HCT116 (cell line): ENCODE data around the gene FBXO48. TPM values are rescaled to one million over a fixed set of nuclear protein-coding genes. Genes with fewer than 3 reads are reported as not detected.
"Not testable (repeated sequence)": the region's sequence is repeated elsewhere in the genome, so short reads cannot be mapped to it uniquely, and the experiment has no call there.

Experiments used
- ATAC-seq: fragments of 200-7000 bp; cut with Tn5 transposase; 2 replicates; pipeline ENCODE4 v1.9.1; 2020; ENCODE audit warnings: mild to moderate bottlenecking, moderate library complexity
- BruUV-seq: library from RNA; stranded (reverse); fragments of 400-500 nt; replicated peaks from 2 replicates; lab custom pipeline; 2021; lab: Mats Ljungman, UMichigan
- CTCF ChIA-PET: fragments of 300-600 bp; sonication (Branson Sonifier 250); formaldehyde crosslinking; loops from one replicate; lab custom pipeline; 2021; ENCODE audit warnings: antibody characterized with exemption; lab: Charles Lee
- POLR2A ChIA-PET: fragments of 300-600, 350-600 bp; sonication (Branson Sonifier 250); formaldehyde crosslinking; loops from one replicate; lab custom pipeline; 2021; ENCODE audit warnings: antibody characterized with exemption; lab: Charles Lee
- RAD21 ChIA-PET, 2 experiments: fragments of 300-600 bp; sonication (Branson Sonifier 250); formaldehyde crosslinking; loops; one replicate each; lab custom pipeline; 2023; ENCODE audit warnings: low total read pairs in 2 of 2; ENCODE audit not compliant: uncharacterized antibody in 2 of 2, unreplicated experiment in 2 of 2, low non-redundant PET in 1 of 2; lab: Charles Lee
- DNase-seq: peaks from one replicate; pipeline ENCODE4 v3.0.0-alpha.2; 2010; ENCODE audit warnings: low read depth, low spot score
- H2AFZ ChIP-seq: fragments of 200-600 bp; shearing (Covaris generic), sonication (generic); 2 replicates; pipeline ENCODE4 v1.6.1; 2017; ENCODE audit warnings: low read depth, mixed run types, mixed read lengths, antibody characterized with exemption, low read length; ENCODE audit not compliant: poor library complexity, severe bottlenecking
- H3K27ac ChIP-seq: 2 replicates; pipeline ENCODE4 v1.5.1; 2012; ENCODE audit warnings: low read depth, low read length
- H3K27me3 ChIP-seq: fragments of 200-600 bp; sonication (generic); 2 replicates; pipeline ENCODE4 v1.6.1; 2016; ENCODE audit warnings: mixed run types, low read length, mixed read lengths; ENCODE audit not compliant: insufficient read depth
- H3K36me3 ChIP-seq, 2 experiments: fragments of 200-500 bp in 1 of 2; fragments of 200-600 bp in 1 of 2; sonication (Bioruptor generic) in 1 of 2; sonication (generic) in 1 of 2; 2 replicates each; pipeline versions ENCODE4 v1.5.1 to v1.6.1; 2014 to 2016; ENCODE audit warnings: low read length in 2 of 2, inconsistent platforms in 1 of 2, mixed read lengths in 1 of 2, mixed run types in 1 of 2; ENCODE audit not compliant: insufficient read depth in 2 of 2, control insufficient read depth in 1 of 2
- H3K4me1 ChIP-seq, 2 experiments: fragments of 200-600 bp in 1 of 2; sonication (generic) in 1 of 2; 2 replicates each; pipeline versions ENCODE4 v1.5.1 to v1.6.1; 2012 to 2017; ENCODE audit warnings: low read length in 2 of 2, inconsistent platforms in 1 of 2, mild to moderate bottlenecking in 1 of 2, mixed read lengths in 1 of 2, mixed run types in 1 of 2, moderate library complexity in 1 of 2; ENCODE audit not compliant: insufficient read depth in 2 of 2, control insufficient read depth in 1 of 2
- H3K4me2 ChIP-seq: fragments of 200-600 bp; sonication (generic); 2 replicates; pipeline ENCODE4 v1.6.1; 2017; ENCODE audit warnings: mixed run types, low read length, mixed read lengths
- H3K4me3 ChIP-seq, 2 experiments: fragments of 200-600 bp in 1 of 2; sonication (generic) in 1 of 2; replicated peaks in 1 of 2; 2 replicates each; pipeline ENCODE4 v1.5.1; 2011 to 2016; ENCODE audit warnings: low read length in 2 of 2, control low read depth in 1 of 2, low read depth in 1 of 2, mild to moderate bottlenecking in 1 of 2, mixed read lengths in 1 of 2, mixed run types in 1 of 2
- H3K79me2 ChIP-seq: fragments of 200-600 bp; sonication (generic); 2 replicates; pipeline ENCODE4 v1.6.1; 2017; ENCODE audit warnings: mild to moderate bottlenecking, mixed run types, low read length, moderate library complexity, mixed read lengths; ENCODE audit not compliant: insufficient read depth
- H3K9ac ChIP-seq: fragments of 200-600 bp; sonication (generic); 2 replicates; pipeline ENCODE4 v1.6.1; 2016; ENCODE audit warnings: low read length, mixed read lengths
- H3K9me2 ChIP-seq: fragments of 200-600 bp; sonication (generic), shearing (Covaris generic); 2 replicates; pipeline ENCODE4 v1.6.1; 2017; ENCODE audit warnings: mixed run types, mild to moderate bottlenecking, moderate library complexity; ENCODE audit not compliant: insufficient read depth
- H3K9me3 ChIP-seq, 2 experiments: fragments of 200-500 bp in 1 of 2; fragments of 200-600 bp in 1 of 2; sonication (Bioruptor generic) in 1 of 2; sonication (generic) in 1 of 2; 2 replicates each; pipeline ENCODE4 v1.6.1; 2014 to 2017; ENCODE audit warnings: low read length in 2 of 2, mixed read lengths in 2 of 2, inconsistent platforms in 1 of 2, low read depth in 1 of 2, mild to moderate bottlenecking in 1 of 2, mixed run types in 1 of 2, moderate library complexity in 1 of 2; ENCODE audit not compliant: control insufficient read depth in 1 of 2, insufficient read depth in 1 of 2
- H4K20me1 ChIP-seq: fragments of 200-600 bp; sonication (generic), shearing (Covaris generic); 2 replicates; pipeline ENCODE4 v1.6.1; 2017; ENCODE audit warnings: mixed run types, mild to moderate bottlenecking, moderate library complexity; ENCODE audit not compliant: insufficient read depth
- SIN3A ChIP-seq: IDR thresholded peaks from 2 replicates; pipeline ENCODE4 v1.6.1; 2012; ENCODE audit warnings: low read depth
- intact Hi-C: fragments of 100-400 bp; cut with micrococcal nuclease; formaldehyde crosslinking; loops from 2 replicates; pipeline ENCODE4 v1.10.0; 2022
- total RNA-seq: library from RNA; stranded (reverse); gene quantifications from one replicate; pipeline ENCODE4 v1.2.1, GENCODE V29; 2021; ENCODE audit not compliant: unreplicated experiment

Gene FBXO48
- total RNA-seq, 1 experiment from 2014 or later = 0.91 TPM

- Histone ChIP-seq H3K9me3 (no peaks in the 10 kb centered on the region), H3K79me2 (no peaks in the 10 kb centered on the region), H3K4me3 (no peak overlapping the region), H4K20me1 (no peaks in the 10 kb centered on the region), H2AFZ (no peak overlapping the region), H3K4me2 (no peak overlapping the region), H3K27ac (no peak overlapping the region), H3K4me1 (peaks cover 5 to 6% of the 10 kb centered on the region in 2 experiments; a peak in 3 of 4 replicates), H3K9me2 (no peaks in the 10 kb centered on the region), H3K27me3 (no peaks in the 10 kb centered on the region), H3K9ac (no peak overlapping the region), H3K36me3 (no peaks in the 10 kb centered on the region)
- intact Hi-C loops = loop anchor here (5.0 kb wide), 1 partner anchor 228 kb away; no protein-coding TSS in a partner anchor
- no peak for TF ChIP-seq SIN3A
- ChIA-PET RAD21 (no interaction called here), POLR2A (no interaction called here), CTCF (interaction anchor here (2.0 kb wide), 1 partner anchor 220 kb away, joined by 21 read pairs; no protein-coding TSS in a partner anchor)
- no TSS peak for BruUV-seq
- no peak for DNase-seq
- ATAC-seq = no peak
Observed at GRCh38 chr2:68489282-68489681, 22.2 kb upstream of the FBXO48 start.

GRCh38 chr2:68488605-68489004 lies 21.5 kb upstream of the FBXO48 start:
- H4K20me1 ChIP-seq, H3K9me3 ChIP-seq, H3K36me3 ChIP-seq, H3K4me1 ChIP-seq, H3K9ac ChIP-seq, H2AFZ ChIP-seq, H3K27me3 ChIP-seq, H3K27ac ChIP-seq, H3K4me2 ChIP-seq, H3K79me2 ChIP-seq, DNase-seq, BruUV-seq, H3K4me3 ChIP-seq, H3K9me2 ChIP-seq, POLR2A ChIA-PET, ATAC-seq: not testable (repeated sequence)
- intact Hi-C loops = loop anchor here (1.0 to 5.0 kb wide), 2 partner anchors 229 to 437 kb away; no protein-coding TSS in a partner anchor
- ChIA-PET CTCF (interaction anchor here (1.2 to 3.1 kb wide), 6 partner anchors 10 to 455 kb away, joined by 4 to 26 read pairs (median 14); no protein-coding TSS in a partner anchor), RAD21 (interaction anchor here (1.2 kb wide), 2 partner anchors 107 to 220 kb away, joined by 4 to 7 read pairs; no protein-coding TSS in a partner anchor)
